Prostate gland (tissue), 2 donors: ENCODE measurements around the gene TMEM161A. TPM values are rescaled to one million over a fixed set of nuclear protein-coding genes. Genes with fewer than 3 reads are reported as not detected.

Experiments
- DNase-seq: peaks from one replicate; pipeline ENCODE4 v3.0.0-alpha.2; 2019; ENCODE audit warnings: low spot score
- H3K27ac ChIP-seq, 2 donors: fragments of 200-600 bp; sonication (generic); 2 replicates each; pipeline ENCODE4 v1.5.1; 2017 to 2019
- H3K27me3 ChIP-seq: fragments of 200-600 bp; sonication (generic); replicated peaks from 2 replicates; pipeline ENCODE4 v1.5.1; 2019; ENCODE audit not compliant: insufficient read depth
- H3K36me3 ChIP-seq, 2 donors: fragments of 200-600 bp; sonication (generic); 1 replicate in 1 of 2; 2 replicates in 1 of 2; pipeline versions ENCODE4 v1.5.1 to v1.8.1; 2017 to 2019
- H3K4me1 ChIP-seq: fragments of 200-600 bp; sonication (generic); replicated peaks from 2 replicates; pipeline ENCODE4 v1.5.1; 2019
- H3K4me3 ChIP-seq, 2 donors: fragments of 200-600 bp; sonication (generic); 2 replicates each; pipeline ENCODE4 v1.5.1; 2017 to 2019
- H3K9me3 ChIP-seq: fragments of 200-600 bp; sonication (generic); 2 replicates; pipeline ENCODE4 v1.5.1; 2017
- CTCF ChIP-seq, 4 experiments: fragments of 200-600 bp in 2 of 4; fragments of 450-650 bp in 2 of 4; sonication (generic) in 2 of 4; IDR thresholded peaks; 1 replicate in 3 of 4; 2 replicates in 1 of 4; pipeline ENCODE4 v1.5.1; 2016 to 2019; ENCODE audit warnings: antibody characterized with exemption in 4 of 4, mild to moderate bottlenecking in 2 of 4, moderate library complexity in 2 of 4
- POLR2A ChIP-seq: fragments of 450-650 bp; IDR thresholded peaks from one replicate; pipeline ENCODE4 v1.6.1; 2016; ENCODE audit warnings: antibody characterized with exemption, mild to moderate bottlenecking
- POLR2AphosphoS5 ChIP-seq: sonication (generic); formaldehyde crosslinking; IDR thresholded peaks from one replicate; pipeline ENCODE4 v1.6.1; 2017; ENCODE audit warnings: antibody characterized with exemption
- WGBS: methylation state at CpG from one replicate; pipeline ENCODE4 v1.1.5; 2018; 5-methylcytosine and 5-hydroxymethylcytosine counted together
- intact Hi-C: fragments of 100-400 bp; cut with DNase I; formaldehyde crosslinking; loops from one replicate; pipeline ENCODE4 v1.14.2; 2022
- total RNA-seq, 2 donors: library from RNA; depleted of rRNA; stranded (reverse); fragments of >200 nt; gene quantifications; one replicate each; pipeline ENCODE4 v1.1.0, GENCODE V29; 2016

Gene TMEM161A
- total RNA-seq, 2 donors from 2014 or later: 24.0 to 40.9 TPM

GRCh38 chr19:19162495-19162894 is 24.2 kb upstream of the TMEM161A start:
- H3K27ac ChIP-seq: no peak overlapping the region
- no peaks in the 10 kb centered on the region for H3K4me1 ChIP-seq
- H3K9me3 ChIP-seq: no peaks in the 10 kb centered on the region
- 91% methylated on average over 7 of the region's 7 CpGs for WGBS
- H3K36me3 ChIP-seq: no peaks in the 10 kb centered on the region
- intact Hi-C loops: no loop called here
- no peaks in the 10 kb centered on the region for H3K27me3 ChIP-seq
- H3K4me3 ChIP-seq: no peak overlapping the region
- no peak for TF ChIP-seq POLR2AphosphoS5
- TF ChIP-seq POLR2A: no peak
- TF ChIP-seq CTCF (IDR thresholded peaks at IDR 0.05): no peak
- DNase-seq: no peak

GRCh38 chr19:19160461-19161035 is 22.3 kb upstream of the TMEM161A start:
- intact Hi-C loops: no loop called here

GRCh38 chr19:19159534-19159933 is 21.3 kb upstream of the TMEM161A start:
- Histone ChIP-seq H3K27ac (no peak overlapping the region), H3K27me3 (no peaks in the 10 kb centered on the region), H3K36me3 (no peaks in the 10 kb centered on the region), H3K9me3 (no peaks in the 10 kb centered on the region), H3K4me3 (no peak overlapping the region), H3K4me1 (no peaks in the 10 kb centered on the region)
- intact Hi-C loops: no loop called here
- TF ChIP-seq POLR2AphosphoS5 (no peak), POLR2A (no peak), CTCF (IDR thresholded peaks at IDR 0.05) (no peak)
- DNase-seq: no peak
- WGBS: 97% methylated on average over 4 of the region's 4 CpGs

More at GRCh38 chr19:19160461-19161035, 22.3 kb upstream of the TMEM161A start:
- DNase-seq: no peak
- H3K4me1 ChIP-seq: no peaks in the 10 kb centered on the region
- WGBS: 67% methylated on average over 21 of the region's 26 CpGs
- TF ChIP-seq POLR2A: no peak
- TF ChIP-seq POLR2AphosphoS5: no peak
- no peak for TF ChIP-seq CTCF (IDR thresholded peaks at IDR 0.05)
- no peaks in the 10 kb centered on the region for H3K36me3 ChIP-seq
- H3K9me3 ChIP-seq: no peaks in the 10 kb centered on the region
- no peaks in the 10 kb centered on the region for H3K27me3 ChIP-seq
- H3K27ac ChIP-seq: no peak overlapping the region
- H3K4me3 ChIP-seq: no peak overlapping the region

- H3K9me3 ChIP-seq: no peaks in the 10 kb centered on the region
- TF ChIP-seq CTCF (IDR thresholded peaks at IDR 0.05) (no peak), POLR2A (no peak)
- H3K36me3 ChIP-seq: no peaks in the 10 kb centered on the region
- H3K4me1 ChIP-seq: no peaks in the 10 kb centered on the region
- intact Hi-C loops: no loop called here
- DNase-seq: no peak
- H3K27ac ChIP-seq: no peak overlapping the region
- H3K4me3 ChIP-seq: no peak overlapping the region
- 91% methylated on average over 6 of the region's 6 CpGs for WGBS
- H3K27me3 ChIP-seq: no peaks in the 10 kb centered on the region
Measured at GRCh38 chr19:19157808-19158207, 19.5 kb upstream of the TMEM161A start.

GRCh38 chr19:19155495-19156219 is 17.4 kb upstream of the TMEM161A start:
- Histone ChIP-seq H3K27me3 (no peaks in the 10 kb centered on the region), H3K4me1 (no peaks in the 10 kb centered on the region), H3K27ac (no peak overlapping the region), H3K36me3 (no peaks in the 10 kb centered on the region), H3K9me3 (no peaks in the 10 kb centered on the region), H3K4me3 (no peak overlapping the region)
- intact Hi-C loops: no loop called here
- no peak for DNase-seq
- TF ChIP-seq CTCF (IDR thresholded peaks at IDR 0.05) (no peak), POLR2A (no peak), POLR2AphosphoS5 (no peak)
- WGBS: 97% methylated on average over 10 of the region's 10 CpGs
